Coronary artery (tissue), 2 donors: ENCODE results near the gene NUP155.
"Not testable (repeated sequence)": the region's sequence is repeated elsewhere in the genome, so short reads cannot be mapped to it uniquely, and the experiment has no call there.

Source experiments
- DNase-seq: peaks from one replicate; pipeline ENCODE4 v3.0.0-alpha.2; 2017; ENCODE audit warnings: low spot score
- H3K27ac ChIP-seq, 2 donors: fragments of 200-600 bp; sonication (generic); one replicate each; pipeline ENCODE4 v1.5.1; 2016 to 2019
- H3K4me3 ChIP-seq: fragments of 200-600 bp; sonication (generic); 2 replicates; pipeline ENCODE4 v1.5.1; 2016; ENCODE audit warnings: mild to moderate bottlenecking, moderate library complexity
- TF ChIP-seq, protein P1 (sequence below): fragments of 200-600 bp; sonication (generic); IDR thresholded peaks from one replicate; pipeline ENCODE4 v1.5.1; 2019; ENCODE audit warnings: antibody characterized with exemption

Gene NUP155

DNA sequence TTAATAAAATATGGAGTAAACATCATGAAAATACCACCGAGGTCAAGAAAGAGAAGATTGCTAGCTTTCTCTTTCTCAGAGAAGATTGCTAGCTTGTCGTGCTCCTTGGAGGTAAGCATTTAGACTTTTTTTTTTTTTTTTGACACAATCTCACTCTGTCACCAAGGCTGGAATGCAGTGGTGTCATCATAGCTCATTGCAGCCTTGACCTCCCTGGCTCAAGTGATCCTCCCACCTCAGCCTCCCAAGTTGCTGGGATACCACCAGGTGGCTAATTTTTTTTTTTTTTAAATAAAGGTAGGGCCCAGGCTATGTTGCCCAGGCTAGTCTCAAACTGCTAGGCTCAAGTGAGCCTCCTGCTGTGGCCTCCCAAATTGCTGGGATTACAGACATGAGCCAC is 95.4 kb downstream of the NUP155 start:
- TF ChIP-seq, protein P1, sequence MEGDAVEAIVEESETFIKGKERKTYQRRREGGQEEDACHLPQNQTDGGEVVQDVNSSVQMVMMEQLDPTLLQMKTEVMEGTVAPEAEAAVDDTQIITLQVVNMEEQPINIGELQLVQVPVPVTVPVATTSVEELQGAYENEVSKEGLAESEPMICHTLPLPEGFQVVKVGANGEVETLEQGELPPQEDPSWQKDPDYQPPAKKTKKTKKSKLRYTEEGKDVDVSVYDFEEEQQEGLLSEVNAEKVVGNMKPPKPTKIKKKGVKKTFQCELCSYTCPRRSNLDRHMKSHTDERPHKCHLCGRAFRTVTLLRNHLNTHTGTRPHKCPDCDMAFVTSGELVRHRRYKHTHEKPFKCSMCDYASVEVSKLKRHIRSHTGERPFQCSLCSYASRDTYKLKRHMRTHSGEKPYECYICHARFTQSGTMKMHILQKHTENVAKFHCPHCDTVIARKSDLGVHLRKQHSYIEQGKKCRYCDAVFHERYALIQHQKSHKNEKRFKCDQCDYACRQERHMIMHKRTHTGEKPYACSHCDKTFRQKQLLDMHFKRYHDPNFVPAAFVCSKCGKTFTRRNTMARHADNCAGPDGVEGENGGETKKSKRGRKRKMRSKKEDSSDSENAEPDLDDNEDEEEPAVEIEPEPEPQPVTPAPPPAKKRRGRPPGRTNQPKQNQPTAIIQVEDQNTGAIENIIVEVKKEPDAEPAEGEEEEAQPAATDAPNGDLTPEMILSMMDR, result no peak
- H3K27ac ChIP-seq, result no peak overlapping the region
- no peak overlapping the region for H3K4me3 ChIP-seq
- no peak for DNase-seq

DNA sequence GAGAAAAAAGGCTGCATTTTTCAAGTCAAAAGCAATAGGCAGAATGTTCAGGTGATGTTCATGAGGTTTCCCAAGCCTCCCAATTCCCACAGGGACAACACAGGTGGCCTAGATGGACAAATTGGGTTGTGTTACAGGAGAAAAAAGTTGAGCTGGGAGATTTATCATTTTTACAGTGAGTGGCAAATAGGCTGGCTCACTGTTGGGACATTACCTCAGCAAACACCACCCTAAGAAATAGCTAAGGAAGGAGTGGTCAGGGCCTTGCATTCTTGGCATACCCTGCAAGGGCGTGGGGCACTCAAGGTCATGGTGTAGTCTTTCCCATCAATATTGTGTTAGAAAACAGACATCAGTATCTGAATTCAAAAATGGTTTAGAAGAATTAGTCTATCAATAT is 98.4 kb downstream of the NUP155 start:
- no peak overlapping the region for H3K4me3 ChIP-seq
- TF ChIP-seq, protein P1, result no peak
- DNase-seq, result no peak
- no peak overlapping the region for H3K27ac ChIP-seq

DNA sequence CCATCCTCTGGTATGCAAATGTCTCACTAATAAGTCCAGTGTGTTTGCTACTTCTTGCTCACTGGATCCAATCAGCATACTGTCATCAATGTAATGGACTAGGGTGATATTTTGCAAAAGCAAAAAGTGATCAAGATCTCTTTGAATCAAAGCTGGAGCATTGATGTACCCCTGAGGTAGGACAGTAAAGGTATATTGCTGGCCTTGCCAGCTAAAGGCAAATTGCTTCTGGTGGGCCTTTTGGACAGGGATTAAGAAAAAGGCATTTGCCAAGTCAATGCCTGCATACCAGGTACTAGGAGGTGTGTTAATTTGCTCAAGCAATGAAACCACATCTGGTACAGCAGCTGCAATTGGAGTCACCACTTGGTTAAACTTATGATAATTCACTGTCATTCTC is 102.8 kb downstream of the NUP155 start:
- DNase-seq, H3K4me3 ChIP-seq, H3K27ac ChIP-seq: not testable (repeated sequence)

GRCh38 chr5:37255774-37256358 is 115.0 kb downstream of the NUP155 start:
- no peak for DNase-seq
- no peak overlapping the region for H3K27ac ChIP-seq
- TF ChIP-seq, protein P1, result no peak
- no peak overlapping the region for H3K4me3 ChIP-seq

GRCh38 chr5:37254581-37254980 is 116.3 kb downstream of the NUP155 start:
- DNase-seq, result no peak
- no peak overlapping the region for H3K4me3 ChIP-seq
- TF ChIP-seq, protein P1, result no peak
- H3K27ac ChIP-seq, result no peak overlapping the region

- no peak for DNase-seq
- TF ChIP-seq, protein P1, result no peak
- Histone ChIP-seq H3K4me3 (no peak overlapping the region), H3K27ac (no peak overlapping the region)
Measured at GRCh38 chr5:37251665-37252064, 119.2 kb downstream of the NUP155 start.

DNA sequence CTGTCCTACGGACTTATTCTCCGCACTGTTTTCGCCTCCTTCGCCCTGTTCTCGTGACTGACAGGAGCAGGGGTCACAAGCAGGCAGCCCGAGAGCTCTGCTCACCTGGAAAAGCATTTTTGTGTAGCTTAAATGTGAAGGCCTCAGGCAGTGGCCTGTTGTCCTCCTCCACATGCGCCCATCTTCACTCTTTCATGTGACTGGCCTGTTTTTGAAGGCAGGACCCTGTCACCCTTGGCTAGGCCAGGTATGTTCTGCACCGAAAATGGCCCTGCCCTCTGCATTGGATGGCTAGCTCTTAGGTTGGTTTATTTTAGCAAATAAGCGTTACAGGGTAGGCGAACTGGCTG is 121.1 kb downstream of the NUP155 start:
- Histone ChIP-seq H3K4me3 (peak overlapping the region; percentile 82), H3K27ac (peak overlapping the region; percentile 95 to 97)
- DNase-seq, result no peak
- TF ChIP-seq, protein P1, result no peak
